Measurements from ENCODE around the gene FN3KRP.

GRCh38 chr17:82703036-82703745 lies 13.3 kb upstream of the FN3KRP start:
- TF ChIP-seq CTCF (IDR thresholded peaks at IDR 0.05) (no peak), POLR2AphosphoS5 (IDR thresholded peaks at IDR 0.05) (no peak), POLR2A (IDR thresholded peaks at IDR 0.05) (no peak)
